Endothelial cell of umbilical vein (primary cell): Measurements from ENCODE around the gene SLC26A4. TPM values are rescaled to one million over a fixed set of nuclear protein-coding genes. Genes with fewer than 3 reads are reported as not detected.
A peak's percentile ranks its signal among the peaks of the same experiment; 100 is the strongest.

Experiments used
- BruUV-seq: library from RNA; stranded (reverse); fragments of 400-500 nt; replicated peaks from 2 replicates; lab custom pipeline; 2021; lab: Mats Ljungman, UMichigan
- CTCF ChIA-PET: fragments of 300-600, 350-600 bp; sonication (Branson Sonifier 250); formaldehyde crosslinking; loops from one replicate; lab custom pipeline; 2021; ENCODE audit warnings: antibody characterized with exemption, inconsistent platforms; lab: Charles Lee
- POLR2A ChIA-PET: fragments of 300-600, 350-600 bp; sonication (Branson Sonifier 250); formaldehyde crosslinking; loops from one replicate; lab custom pipeline; 2021; ENCODE audit warnings: antibody characterized with exemption, inconsistent platforms; lab: Charles Lee
- DNase-seq: peaks from one replicate; pipeline ENCODE4 v3.0.0-alpha.2; 2011; ENCODE audit warnings: low read depth, low spot score
- FAIRE-seq: peaks from 2 replicates; lab custom pipeline; 2011; peaks lifted over from hg19 to GRCh38; lab: Jason Lieb, UNC
- H2AFZ ChIP-seq: 2 replicates; pipeline ENCODE4 v1.6.0; 2012; ENCODE audit warnings: low read depth, low read length, control low read depth, inconsistent platforms
- H3K27ac ChIP-seq: 2 replicates; pipeline ENCODE4 v1.5.1; 2011; ENCODE audit warnings: low read depth, mild to moderate bottlenecking, control low read depth, low read length, moderate library complexity; ENCODE audit not compliant: insufficient read depth
- H3K27me3 ChIP-seq, 2 experiments: 2 replicates each; pipeline versions ENCODE4 v1.6.0 to v1.6.1; 2011; ENCODE audit warnings: low read length in 2 of 2, mixed read lengths in 1 of 2; ENCODE audit not compliant: control insufficient read depth in 2 of 2, insufficient read depth in 2 of 2
- H3K36me3 ChIP-seq, 2 experiments: 2 replicates in 1 of 2; 3 replicates in 1 of 2; pipeline ENCODE4 v1.5.1; 2011; ENCODE audit warnings: low read length in 2 of 2, mild to moderate bottlenecking in 1 of 2, moderate library complexity in 1 of 2; ENCODE audit not compliant: control insufficient read depth in 2 of 2, insufficient read depth in 2 of 2; ENCODE audit errors: extremely low read depth in 1 of 2
- H3K4me1 ChIP-seq: 3 replicates; pipeline ENCODE4 v1.5.1; 2011; ENCODE audit warnings: mild to moderate bottlenecking, low read length; ENCODE audit not compliant: control insufficient read depth, insufficient read depth; ENCODE audit errors: extremely low read depth
- H3K4me2 ChIP-seq: 2 replicates; pipeline ENCODE4 v1.6.1; 2011; ENCODE audit warnings: low read length, control low read depth, mixed read lengths; ENCODE audit not compliant: insufficient read depth
- H3K4me3 ChIP-seq, 3 experiments: fragments of 200-600 bp in 1 of 3; sonication (generic), shearing (Covaris generic) in 1 of 3; replicated peaks in 1 of 3; 2 replicates each; pipeline ENCODE4 v1.5.1; 2011 to 2016; ENCODE audit warnings: control low read depth in 3 of 3, low read length in 3 of 3, mild to moderate bottlenecking in 2 of 3, inconsistent platforms in 1 of 3, low read depth in 1 of 3, moderate library complexity in 1 of 3; ENCODE audit not compliant: insufficient read depth in 1 of 3
- H3K79me2 ChIP-seq: 2 replicates; pipeline ENCODE4 v1.6.0; 2012; ENCODE audit warnings: low read length, inconsistent platforms; ENCODE audit not compliant: control insufficient read depth, insufficient read depth
- H3K9ac ChIP-seq: replicated peaks from 2 replicates; pipeline ENCODE3; 2011; ENCODE audit warnings: low read length, control low read depth; ENCODE audit not compliant: insufficient read depth; ENCODE audit errors: extremely low read depth
- H3K9me1 ChIP-seq: replicated peaks from 3 replicates; pipeline ENCODE4 v1.6.0; 2011; ENCODE audit warnings: mild to moderate bottlenecking, low read length; ENCODE audit not compliant: control insufficient read depth, insufficient read depth; ENCODE audit errors: extremely low read depth
- H3K9me3 ChIP-seq: replicated peaks from 2 replicates; pipeline ENCODE4 v1.5.1; 2012; ENCODE audit warnings: low read length, inconsistent platforms; ENCODE audit not compliant: control insufficient read depth, insufficient read depth
- H4K20me1 ChIP-seq: replicated peaks from 2 replicates; pipeline ENCODE3; 2011; ENCODE audit warnings: mild to moderate bottlenecking, low read length; ENCODE audit not compliant: control insufficient read depth, insufficient read depth; ENCODE audit errors: extremely low read depth
- EZH2 ChIP-seq: IDR thresholded peaks from 2 replicates; pipeline ENCODE4 v1.6.1; 2012; ENCODE audit warnings: borderline replicate concordance, low read depth, mild to moderate bottlenecking, moderate library complexity, low read length, inconsistent platforms; ENCODE audit not compliant: severe bottlenecking
- FOS ChIP-seq: IDR thresholded peaks from 2 replicates; pipeline ENCODE4 v1.6.1; 2011; ENCODE audit warnings: mild to moderate bottlenecking, low read length, moderate library complexity, borderline replicate concordance; ENCODE audit not compliant: insufficient read depth
- GATA2 ChIP-seq: IDR thresholded peaks from 2 replicates; pipeline ENCODE4 v1.7.0; 2011; ENCODE audit warnings: low read depth, mild to moderate bottlenecking, moderate library complexity, mixed read lengths, low read length; ENCODE audit not compliant: insufficient read length, insufficient read depth
- dilution Hi-C: fragments of 300-500 bp; cut with MboI; formaldehyde crosslinking; loops from one replicate; pipeline ENCODE4 v1.15.0; 2019; ENCODE audit warnings: low sequenced_read_pairs; ENCODE audit not compliant: extremely low pct_ligation_motif_present
- intact Hi-C: fragments of 100-400 bp; cut with micrococcal nuclease; formaldehyde crosslinking; loops from one replicate; pipeline ENCODE4 v1.10.0; 2022
- polyA plus RNA-seq, 4 experiments: library from polyadenylated mRNA; depleted of rRNA in 3 of 4; stranded (reverse) in 3 of 4; unstranded in 1 of 4; fragments of >200 nt; gene quantifications; 2 replicates each; pipeline versions ENCODE4 v1.2.1 to v1.2.3, GENCODE V29; 2011 to 2012; ENCODE audit warnings: missing spikeins in 1 of 4
- total RNA-seq: library from RNA; stranded (reverse); gene quantifications from 2 replicates; pipeline ENCODE4 v1.2.3, GENCODE V29; 2021
- TF ChIP-seq, protein P1 (sequence below), 2 donors: IDR thresholded peaks; 1 replicate in 1 of 2; 2 replicates in 1 of 2; pipeline ENCODE4 v1.5.1; 2011; ENCODE audit warnings: low read length in 2 of 2, mild to moderate bottlenecking in 2 of 2, moderate library complexity in 2 of 2, control low read depth in 1 of 2, inconsistent platforms in 1 of 2, low read depth in 1 of 2; ENCODE audit not compliant: insufficient read depth in 1 of 2; ENCODE audit errors: extremely low read depth in 1 of 2
- TF ChIP-seq, protein P2 (sequence below): IDR thresholded peaks from 2 replicates; pipeline ENCODE4 v1.6.1; 2011; ENCODE audit not compliant: insufficient read depth, insufficient read length

The SLC26A4 gene
- total and polyA plus RNA-seq, 2 donors (not counting 3 experiments of a cell fraction or from before 2014, with no cell fraction given): 0.77 to 0.79 TPM

DNA sequence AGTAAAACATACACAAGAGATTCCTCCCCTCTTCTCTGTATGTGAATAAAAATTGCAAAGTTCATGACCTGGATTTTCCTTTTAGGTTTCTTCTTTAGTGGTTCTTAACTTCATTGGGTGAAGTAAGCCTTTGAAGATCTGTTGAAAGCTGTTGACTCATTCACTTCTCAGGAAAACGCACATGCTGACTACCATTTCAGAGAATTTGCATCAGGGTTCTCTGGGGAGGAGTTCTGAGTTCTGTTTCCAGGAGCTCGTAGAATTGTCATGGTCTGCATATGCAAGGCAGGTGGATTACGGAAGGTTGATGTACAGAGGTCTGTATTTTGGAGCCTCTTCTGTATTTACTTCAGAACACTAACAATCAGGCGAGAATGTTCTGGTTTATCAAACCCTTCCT is 962 bp upstream of the SLC26A4 start:
- peaks cover 6 to 26% of the 10 kb centered on the region in 2 experiments for H3K27me3 ChIP-seq
- H2AFZ ChIP-seq: no peak overlapping the region
- no peaks in the 10 kb centered on the region for H3K9me1 ChIP-seq
- dilution Hi-C loops (no loop called here), intact Hi-C loops (no loop called here)
- FAIRE-seq (peak; percentile 70), DNase-seq (no peak)
- H3K9me3 ChIP-seq: no peaks in the 10 kb centered on the region
- no peak overlapping the region for H3K4me3 ChIP-seq
- BruUV-seq: no TSS peak
- ChIA-PET POLR2A (no interaction called here), CTCF (interaction anchor here (0.8 kb wide), 1 partner anchor 21 kb away, joined by 3 read pairs; no protein-coding TSS in a partner anchor)
- no peaks in the 10 kb centered on the region for H3K36me3 ChIP-seq
- peaks cover 18% of the 10 kb centered on the region for H3K4me1 ChIP-seq
- no peak overlapping the region for H3K4me2 ChIP-seq
- no peak overlapping the region for H3K9ac ChIP-seq
- H4K20me1 ChIP-seq: no peaks in the 10 kb centered on the region
- TF ChIP-seq GATA2: no peak
- TF ChIP-seq FOS: peak; percentile 61
- no peaks in the 10 kb centered on the region for H3K79me2 ChIP-seq
- H3K27ac ChIP-seq: no peak overlapping the region

DNA sequence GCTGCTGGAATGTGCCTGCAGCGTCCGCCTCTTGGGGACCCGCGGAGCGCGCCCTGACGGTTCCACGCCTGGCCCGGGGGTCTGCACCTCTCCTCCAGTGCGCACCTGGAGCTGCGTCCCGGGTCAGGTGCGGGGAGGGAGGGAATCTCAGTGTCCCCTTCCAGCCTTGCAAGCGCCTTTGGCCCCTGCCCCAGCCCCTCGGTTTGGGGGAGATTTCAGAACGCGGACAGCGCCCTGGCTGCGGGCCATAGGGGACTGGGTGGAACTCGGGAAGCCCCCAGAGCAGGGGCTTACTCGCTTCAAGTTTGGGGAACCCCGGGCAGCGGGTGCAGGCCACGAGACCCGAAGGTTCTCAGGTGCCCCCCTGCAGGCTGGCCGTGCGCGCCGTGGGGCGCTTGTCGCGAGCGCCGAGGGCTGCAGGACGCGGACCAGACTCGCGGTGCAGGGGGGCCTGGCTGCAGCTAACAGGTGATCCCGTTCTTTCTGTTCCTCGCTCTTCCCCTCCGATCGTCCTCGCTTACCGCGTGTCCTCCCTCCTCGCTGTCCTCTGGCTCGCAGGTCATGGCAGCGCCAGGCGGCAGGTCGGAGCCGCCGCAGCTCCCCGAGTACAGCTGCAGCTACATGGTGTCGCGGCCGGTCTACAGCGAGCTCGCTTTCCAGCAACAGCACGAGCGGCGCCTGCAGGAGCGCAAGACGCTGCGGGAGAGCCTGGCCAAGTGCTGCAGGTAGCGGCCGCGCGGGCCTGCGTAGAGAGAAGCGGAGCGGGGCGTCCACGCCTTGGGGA is 645 bp downstream of the SLC26A4 start:
- FAIRE-seq (peak; percentile 63), DNase-seq (peak; percentile 67)
- Histone ChIP-seq H3K4me1 (peaks cover 18% of the 10 kb centered on the region), H3K27me3 (peaks cover 6 to 27% of the 10 kb centered on the region in 2 experiments), H2AFZ (peak overlapping the region; percentile 91), H3K4me2 (peak overlapping the region; percentile 92), H4K20me1 (no peaks in the 10 kb centered on the region), H3K9me3 (no peaks in the 10 kb centered on the region), H3K79me2 (no peaks in the 10 kb centered on the region), H3K36me3 (no peaks in the 10 kb centered on the region), H3K9ac (no peak overlapping the region), H3K9me1 (no peaks in the 10 kb centered on the region), H3K4me3 (peak overlapping the region; percentile 44 to 56 (median 50)), H3K27ac (no peak overlapping the region)
- ChIA-PET CTCF (interaction anchor here (0.6 to 2.1 kb wide), 17 partner anchors 19 to 220 kb away, joined by 3 to 12 read pairs (median 4); partner anchors contain the start of genes BCAP29 and CBLL1), POLR2A (interaction anchor here (0.6 to 0.8 kb wide), 2 partner anchors 44 to 128 kb away, joined by 3 to 5 read pairs; no protein-coding TSS in a partner anchor)
- dilution Hi-C loops (no loop called here), intact Hi-C loops (no loop called here)
- TF ChIP-seq, protein P1, sequence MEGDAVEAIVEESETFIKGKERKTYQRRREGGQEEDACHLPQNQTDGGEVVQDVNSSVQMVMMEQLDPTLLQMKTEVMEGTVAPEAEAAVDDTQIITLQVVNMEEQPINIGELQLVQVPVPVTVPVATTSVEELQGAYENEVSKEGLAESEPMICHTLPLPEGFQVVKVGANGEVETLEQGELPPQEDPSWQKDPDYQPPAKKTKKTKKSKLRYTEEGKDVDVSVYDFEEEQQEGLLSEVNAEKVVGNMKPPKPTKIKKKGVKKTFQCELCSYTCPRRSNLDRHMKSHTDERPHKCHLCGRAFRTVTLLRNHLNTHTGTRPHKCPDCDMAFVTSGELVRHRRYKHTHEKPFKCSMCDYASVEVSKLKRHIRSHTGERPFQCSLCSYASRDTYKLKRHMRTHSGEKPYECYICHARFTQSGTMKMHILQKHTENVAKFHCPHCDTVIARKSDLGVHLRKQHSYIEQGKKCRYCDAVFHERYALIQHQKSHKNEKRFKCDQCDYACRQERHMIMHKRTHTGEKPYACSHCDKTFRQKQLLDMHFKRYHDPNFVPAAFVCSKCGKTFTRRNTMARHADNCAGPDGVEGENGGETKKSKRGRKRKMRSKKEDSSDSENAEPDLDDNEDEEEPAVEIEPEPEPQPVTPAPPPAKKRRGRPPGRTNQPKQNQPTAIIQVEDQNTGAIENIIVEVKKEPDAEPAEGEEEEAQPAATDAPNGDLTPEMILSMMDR (IDR thresholded peaks at IDR 0.05; ENCODE audit: extremely low read depth in 1 of 2, insufficient read depth in 1 of 2, low read depth in 1 of 2, low read length in 2 of 2): peak in 1 of 2 donors; percentile 32
- TF ChIP-seq, protein P2, sequence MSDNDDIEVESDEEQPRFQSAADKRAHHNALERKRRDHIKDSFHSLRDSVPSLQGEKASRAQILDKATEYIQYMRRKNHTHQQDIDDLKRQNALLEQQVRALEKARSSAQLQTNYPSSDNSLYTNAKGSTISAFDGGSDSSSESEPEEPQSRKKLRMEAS: no peak
- TF ChIP-seq EZH2: no peak
- no peak for TF ChIP-seq GATA2
- BruUV-seq: no TSS peak
